SH-SY5Y (cell line): ENCODE measurements around the gene UBE2D4.
"Not testable (repeated sequence)": the region's sequence is repeated elsewhere in the genome, so short reads cannot be mapped to it uniquely, and the experiment has no call there.

Experiments used
- GATA2 ChIP-seq: IDR thresholded peaks from 2 replicates; pipeline ENCODE4 v1.6.1; 2011; ENCODE audit warnings: mild to moderate bottlenecking, low read depth, low read length
- GATA3 ChIP-seq: IDR thresholded peaks from 2 replicates; pipeline ENCODE4 v1.6.1; 2011; ENCODE audit warnings: low read depth, mild to moderate bottlenecking, low read length, moderate library complexity

DNA sequence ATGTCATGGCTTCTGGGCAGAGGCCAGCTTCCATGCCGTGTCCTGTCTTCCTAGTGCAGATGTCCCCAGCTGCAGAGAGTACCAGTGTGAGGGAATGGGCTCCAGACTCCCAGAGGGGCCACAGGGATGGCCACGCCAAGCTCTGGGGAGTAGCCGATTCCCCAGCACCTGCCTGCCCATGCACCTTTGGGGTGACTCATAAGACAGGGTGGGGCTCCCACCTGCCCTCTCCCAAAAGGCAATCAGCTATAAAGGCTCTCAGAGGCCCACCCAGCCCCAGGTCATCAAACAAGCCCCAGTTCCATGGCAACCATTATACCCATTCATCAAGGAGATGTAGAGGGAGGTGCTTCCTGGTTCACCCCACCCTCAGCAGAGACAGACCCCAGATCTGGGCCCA, 71.3 kb downstream of the UBE2D4 start, which contains the start of gene SPDYE1:
- not testable (repeated sequence) for TF ChIP-seq GATA3, GATA2
